NCI-H526 (cell line): ENCODE data around the gene RSAD1.
"Not testable (repeated sequence)": the region's sequence is repeated elsewhere in the genome, so short reads cannot be mapped to it uniquely, and the experiment has no call there.

Experiments used
- DNase-seq, 2 experiments: peaks; one replicate each; lab custom pipeline; 2025; lab: John Stamatoyannopoulos, UW

The RSAD1 gene

DNA sequence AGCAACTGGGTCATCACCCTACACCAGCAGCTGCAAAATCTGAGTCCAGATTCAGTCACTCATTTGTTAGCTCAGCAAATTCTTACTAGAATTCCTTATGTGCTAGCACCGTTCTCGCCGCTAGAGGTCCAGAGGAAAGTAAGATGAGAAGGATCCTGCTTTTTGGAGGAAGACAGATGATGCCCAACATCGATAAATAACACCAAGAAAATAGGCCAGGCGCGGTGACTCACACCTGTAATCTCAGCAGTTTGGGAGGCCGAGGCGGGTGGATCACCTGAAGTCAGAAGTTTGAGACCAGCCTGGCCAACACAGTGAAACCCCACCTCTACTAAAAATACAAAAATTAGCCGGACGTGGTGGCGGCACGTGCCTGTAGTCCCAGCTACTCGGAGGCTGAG, 5.9 kb upstream of the RSAD1 start:
- DNase-seq, result not testable (repeated sequence)

DNA sequence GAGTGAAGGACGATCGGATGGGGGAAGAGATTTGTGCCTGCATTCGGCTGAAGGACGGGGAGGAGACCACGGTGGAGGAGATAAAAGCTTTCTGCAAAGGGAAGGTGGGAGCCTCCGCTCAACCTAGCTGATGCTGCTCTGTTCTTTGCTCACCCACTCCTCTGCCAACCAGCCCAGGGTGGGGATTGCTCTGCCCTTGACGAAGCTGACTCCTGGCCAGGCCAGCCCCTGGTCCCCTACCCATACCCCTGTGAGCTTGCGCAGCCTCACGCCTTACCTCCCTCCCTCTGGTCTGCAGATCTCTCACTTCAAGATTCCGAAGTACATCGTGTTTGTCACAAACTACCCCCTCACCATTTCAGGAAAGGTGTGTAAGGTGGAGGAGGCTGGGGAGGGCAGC, 4.8 kb upstream of the RSAD1 start:
- DNase-seq, result no peak

DNA sequence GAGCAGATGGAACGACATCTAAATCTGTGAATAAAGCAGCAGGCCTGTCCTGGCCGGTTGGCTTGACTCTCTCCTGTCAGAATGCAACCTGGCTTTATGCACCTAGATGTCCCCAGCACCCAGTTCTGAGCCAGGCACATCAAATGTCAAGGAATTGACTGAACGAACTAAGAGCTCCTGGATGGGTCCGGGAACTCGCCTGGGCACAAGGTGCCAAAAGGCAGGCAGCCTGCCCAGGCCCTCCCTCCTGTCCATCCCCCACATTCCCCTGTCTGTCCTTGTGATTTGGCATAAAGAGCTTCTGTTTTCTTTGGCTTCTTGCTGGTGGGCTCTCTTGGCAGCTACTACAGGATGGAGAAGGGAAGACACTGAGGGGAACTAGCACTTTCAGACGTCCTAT, 4.1 kb upstream of the RSAD1 start:
- no peak for DNase-seq

DNA sequence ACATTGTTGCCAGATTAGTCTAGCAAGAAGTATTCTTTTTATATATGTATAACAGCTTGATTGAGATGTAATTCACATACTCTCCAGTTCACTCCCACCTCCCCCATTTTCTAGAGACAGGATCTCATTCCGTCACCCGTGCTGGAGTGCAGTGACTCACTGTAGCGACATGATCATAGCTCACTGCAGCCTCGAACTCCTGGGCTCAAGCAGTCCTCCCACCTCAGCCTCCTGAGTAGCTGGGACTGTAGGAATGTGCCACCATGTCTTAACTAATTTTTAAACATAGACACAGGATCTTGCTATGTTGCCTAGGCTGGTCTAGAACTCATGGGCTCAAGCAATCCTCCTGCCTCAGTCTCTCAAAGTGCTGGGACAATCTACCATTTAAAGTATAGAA, 3.3 kb upstream of the RSAD1 start:
- DNase-seq, result no peak

DNA sequence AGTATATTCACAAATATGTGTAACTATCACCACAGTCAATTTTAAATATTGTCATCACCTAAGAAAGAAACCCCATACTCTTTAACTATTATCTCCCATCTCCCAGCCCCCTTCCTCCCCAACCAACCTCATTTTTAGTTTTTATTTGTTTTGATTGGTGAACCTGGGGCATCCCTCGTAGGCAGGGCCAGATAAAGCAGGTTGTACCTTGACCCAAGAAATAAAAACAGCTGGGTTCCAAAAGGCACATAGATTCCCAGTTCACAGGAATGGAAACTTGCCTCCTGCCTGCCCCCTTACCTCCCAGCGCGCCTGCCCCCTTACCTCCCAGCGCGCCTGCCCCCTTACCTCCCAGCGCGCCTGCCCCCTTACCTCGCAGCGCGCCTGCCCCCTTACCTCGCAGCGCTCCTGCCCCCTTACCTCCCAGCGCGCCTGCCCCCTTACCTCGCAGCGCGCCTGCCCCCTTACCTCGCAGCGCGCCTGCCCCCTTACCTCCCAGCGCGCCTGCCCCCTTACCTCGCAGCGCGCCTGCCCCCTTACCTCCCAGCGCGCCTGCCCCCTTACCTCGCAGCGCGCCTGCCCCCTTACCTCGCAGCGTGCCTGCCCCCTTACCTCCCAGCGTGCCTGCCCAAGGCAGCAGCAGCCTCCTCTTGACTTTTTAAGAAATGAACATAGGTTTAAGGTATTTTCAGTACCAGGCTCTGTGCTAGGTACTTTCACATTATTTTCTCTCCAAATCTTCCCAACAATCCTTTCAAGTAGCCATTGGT, 2.7 kb upstream of the RSAD1 start:
- DNase-seq, result not testable (repeated sequence)

DNA sequence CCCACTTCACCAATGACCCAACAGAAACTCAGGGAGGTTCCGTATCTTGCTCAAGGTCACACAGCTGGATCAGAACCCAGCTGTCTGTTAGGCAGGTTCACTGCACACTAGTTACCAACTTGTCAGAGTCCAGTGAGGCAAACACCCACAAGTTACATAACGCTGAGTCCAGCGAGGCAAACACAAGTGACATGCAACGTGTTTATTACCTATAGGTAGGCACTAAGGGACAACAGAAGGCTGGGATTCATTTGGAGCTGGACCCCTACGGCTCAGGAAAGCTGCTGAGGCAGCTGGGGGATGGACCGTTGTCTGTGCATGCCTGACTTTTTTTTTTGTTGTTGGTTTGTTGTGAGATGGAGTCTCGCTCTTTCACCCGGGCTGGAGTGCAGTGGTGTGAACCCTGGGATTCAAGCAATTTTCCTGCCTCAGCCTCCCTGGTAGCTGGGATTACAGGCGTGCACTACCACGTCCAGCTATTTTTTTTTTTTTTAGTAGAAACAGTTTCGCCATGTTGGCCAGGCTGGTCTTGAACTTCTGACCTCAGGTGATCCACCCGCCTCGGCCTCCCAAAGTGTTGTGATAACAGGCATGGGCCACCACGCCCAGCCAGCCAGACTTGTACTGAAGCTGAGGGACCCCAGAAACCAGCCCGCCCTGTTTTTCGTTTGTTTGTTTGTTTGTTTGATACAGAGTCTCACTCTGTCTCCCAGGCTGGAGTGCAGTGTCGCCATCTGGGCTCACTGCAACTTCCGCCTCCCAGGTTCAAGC, 1.9 kb upstream of the RSAD1 start:
- no peak for DNase-seq

DNA sequence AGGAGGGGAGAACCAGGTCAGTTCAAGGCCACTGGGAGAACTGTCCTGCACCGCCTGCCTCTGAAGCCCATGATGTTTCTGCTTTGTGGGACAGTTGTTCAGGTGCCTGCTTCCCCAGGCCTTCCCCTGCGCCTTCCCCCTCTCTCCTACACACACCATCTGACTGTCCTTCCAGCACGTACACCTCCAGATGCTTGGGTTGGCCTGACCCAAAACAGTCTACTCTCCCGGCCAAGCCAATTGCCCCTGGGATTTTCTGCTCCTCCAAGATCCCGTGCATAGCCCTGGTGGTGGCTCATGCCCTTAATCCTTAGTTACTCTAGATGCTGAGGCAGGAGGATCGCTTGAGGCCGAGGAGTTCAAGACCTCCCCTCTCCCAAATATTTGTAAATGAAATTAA, 684 bp upstream of the RSAD1 start:
- no peak for DNase-seq

DNA sequence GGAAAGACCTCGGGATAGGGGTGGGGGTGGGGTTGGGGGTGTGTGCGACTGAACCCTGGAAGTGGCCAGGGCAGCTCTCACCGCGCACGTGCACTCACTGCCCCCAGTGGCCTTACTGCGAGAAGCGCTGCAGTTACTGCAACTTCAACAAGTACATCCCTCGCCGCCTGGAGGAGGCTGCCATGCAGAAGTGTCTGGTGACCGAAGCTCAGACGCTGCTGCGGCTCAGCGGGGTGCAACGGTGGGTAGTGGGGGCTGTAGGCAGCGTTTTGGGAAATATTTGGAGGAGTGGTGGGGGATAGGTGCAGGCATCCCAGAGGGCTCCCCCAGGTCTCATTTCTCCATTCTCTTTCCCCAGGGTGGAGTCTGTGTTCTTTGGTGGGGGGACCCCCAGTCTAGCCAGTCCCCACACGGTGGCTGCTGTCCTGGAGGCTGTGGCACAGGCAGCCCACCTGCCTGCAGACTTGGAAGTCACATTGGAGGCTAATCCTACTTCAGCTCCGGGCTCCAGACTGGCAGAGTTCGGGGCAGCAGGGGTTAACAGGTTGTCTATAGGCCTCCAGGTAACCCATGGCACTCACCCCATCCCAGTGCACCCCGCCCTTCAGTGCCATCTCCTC, 972 bp downstream of the RSAD1 start:
- peak; percentile 81 to 92 for DNase-seq

DNA sequence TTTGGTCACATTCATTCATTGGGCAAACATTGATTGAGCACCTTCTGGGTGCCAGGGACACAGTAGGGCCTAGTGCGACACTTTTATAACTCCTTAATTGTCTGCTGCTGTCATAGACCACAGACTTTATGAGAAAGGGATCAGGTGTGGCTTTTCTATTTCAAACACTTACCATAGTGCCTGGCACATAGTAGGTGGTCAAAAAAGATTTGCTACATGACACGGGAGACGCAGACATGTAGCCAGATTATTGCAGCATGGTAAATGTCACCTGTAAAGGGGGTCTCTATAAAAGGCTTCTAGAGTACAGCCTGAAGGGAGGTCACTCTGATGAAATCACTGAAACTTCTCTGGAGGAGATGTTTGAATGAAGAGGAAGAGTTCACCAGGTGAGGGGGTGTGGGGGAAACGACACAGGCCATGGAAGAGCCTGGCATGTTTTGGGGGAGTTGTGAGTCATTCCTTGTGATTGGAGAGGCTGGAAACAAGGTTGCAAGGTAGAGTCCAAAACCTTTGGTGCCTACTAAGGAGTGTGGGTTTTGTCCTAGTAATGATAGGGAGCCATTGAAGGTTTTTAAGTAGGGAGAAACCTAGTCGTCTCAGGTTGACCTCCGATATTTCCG, 1.6 kb downstream of the RSAD1 start:
- DNase-seq, result no peak

DNA sequence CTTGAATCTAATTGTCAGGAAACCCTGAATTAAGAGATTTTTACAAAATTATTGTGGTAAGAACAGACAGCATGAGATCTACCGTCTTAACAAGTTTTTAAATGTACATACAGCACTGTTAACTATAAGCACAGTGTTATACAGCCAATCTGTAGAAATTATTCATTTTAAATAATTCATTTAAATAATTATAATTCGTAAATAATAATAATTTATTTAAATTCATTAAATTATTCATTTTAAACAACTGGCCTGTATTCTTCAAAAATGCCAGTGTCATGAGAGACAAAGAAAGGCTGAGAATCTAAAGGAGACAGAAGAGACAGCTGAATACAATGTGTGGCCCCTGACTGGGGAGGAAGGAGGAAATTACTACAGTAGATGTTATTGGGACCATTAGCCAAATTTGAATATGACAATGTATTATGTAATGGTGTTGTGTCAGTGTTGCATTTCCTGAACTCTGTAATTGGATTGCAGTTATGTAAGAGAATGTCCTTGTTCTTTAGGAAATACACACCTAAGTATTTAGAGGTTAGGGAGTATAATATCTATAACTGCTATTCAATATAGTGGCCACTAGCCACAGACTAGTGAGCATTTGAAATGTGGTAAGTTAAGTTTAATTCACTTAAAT, 2.3 kb downstream of the RSAD1 start:
- DNase-seq, result no peak

DNA sequence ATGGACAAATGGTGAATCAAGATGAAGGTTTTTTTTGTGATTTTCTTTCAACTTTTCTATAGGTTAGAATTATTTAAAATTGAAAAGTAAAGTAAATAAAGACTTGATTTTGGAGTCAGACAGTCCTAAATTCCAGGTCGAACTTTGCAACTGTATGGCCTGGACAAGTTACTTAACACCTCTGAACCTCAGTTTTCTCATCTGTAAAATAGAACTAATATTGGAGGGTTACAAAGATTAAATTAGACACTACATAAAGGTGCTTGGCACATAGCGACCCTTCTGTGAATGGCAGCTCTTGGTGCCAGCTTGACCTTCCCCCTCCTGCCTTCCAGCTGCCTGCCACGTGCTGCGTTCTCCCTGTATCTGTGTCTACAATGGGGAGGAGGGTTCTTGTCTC, 3.0 kb downstream of the RSAD1 start:
- no peak for DNase-seq

DNA sequence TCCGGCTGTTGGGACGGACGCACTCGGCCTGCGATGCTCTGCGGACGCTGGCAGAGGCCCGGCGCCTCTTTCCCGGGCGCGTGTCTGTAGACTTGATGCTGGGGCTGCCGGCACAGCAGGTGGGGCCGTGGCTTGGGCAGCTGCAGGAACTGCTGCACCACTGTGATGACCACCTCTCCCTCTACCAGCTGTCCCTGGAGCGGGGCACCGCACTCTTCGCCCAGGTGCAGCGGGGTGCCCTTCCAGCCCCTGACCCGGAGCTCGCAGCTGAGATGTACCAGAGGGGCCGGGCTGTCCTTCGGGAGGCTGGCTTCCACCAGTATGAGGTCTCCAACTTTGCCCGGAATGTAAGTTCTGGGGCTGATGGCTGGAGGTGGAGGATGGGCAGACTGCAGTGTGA, 3.5 kb downstream of the RSAD1 start:
- DNase-seq, result no peak

DNA sequence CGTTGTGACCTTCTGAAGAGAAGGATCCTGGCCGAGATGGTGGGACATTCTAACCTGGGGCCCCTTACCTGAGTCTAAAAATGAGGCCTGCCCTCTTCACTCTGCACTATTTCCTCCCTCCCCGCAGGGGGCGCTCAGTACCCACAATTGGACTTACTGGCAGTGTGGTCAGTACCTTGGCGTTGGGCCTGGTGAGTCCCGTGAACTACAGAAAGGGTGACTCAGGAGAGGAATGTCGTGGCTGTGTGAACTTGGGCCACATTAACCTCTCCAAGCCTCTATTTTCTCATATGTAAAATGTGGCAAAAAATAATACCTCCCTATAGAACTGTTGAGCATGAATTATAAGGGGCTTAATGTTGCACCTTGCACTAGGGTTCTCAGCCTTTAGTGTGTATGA, 3.9 kb downstream of the RSAD1 start:
- peak; percentile 72 to 87 for DNase-seq

DNA sequence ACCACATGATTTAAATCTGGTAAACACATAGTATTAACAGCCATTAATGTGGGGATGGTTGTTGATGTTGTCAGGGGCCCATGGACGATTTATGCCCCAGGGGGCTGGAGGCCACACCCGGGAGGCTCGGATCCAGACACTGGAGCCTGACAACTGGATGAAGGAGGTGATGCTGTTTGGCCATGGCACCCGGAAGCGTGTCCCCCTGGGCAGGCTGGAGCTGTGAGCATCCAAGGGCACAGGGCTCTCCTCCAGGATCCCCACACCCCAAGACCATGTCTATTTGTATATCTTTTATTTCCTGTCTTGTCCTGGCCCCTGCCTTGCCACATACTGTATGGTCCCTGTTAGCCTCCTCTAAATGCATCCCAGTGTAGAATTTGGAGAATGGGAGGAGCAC, 4.6 kb downstream of the RSAD1 start:
- DNase-seq, result no peak

DNA sequence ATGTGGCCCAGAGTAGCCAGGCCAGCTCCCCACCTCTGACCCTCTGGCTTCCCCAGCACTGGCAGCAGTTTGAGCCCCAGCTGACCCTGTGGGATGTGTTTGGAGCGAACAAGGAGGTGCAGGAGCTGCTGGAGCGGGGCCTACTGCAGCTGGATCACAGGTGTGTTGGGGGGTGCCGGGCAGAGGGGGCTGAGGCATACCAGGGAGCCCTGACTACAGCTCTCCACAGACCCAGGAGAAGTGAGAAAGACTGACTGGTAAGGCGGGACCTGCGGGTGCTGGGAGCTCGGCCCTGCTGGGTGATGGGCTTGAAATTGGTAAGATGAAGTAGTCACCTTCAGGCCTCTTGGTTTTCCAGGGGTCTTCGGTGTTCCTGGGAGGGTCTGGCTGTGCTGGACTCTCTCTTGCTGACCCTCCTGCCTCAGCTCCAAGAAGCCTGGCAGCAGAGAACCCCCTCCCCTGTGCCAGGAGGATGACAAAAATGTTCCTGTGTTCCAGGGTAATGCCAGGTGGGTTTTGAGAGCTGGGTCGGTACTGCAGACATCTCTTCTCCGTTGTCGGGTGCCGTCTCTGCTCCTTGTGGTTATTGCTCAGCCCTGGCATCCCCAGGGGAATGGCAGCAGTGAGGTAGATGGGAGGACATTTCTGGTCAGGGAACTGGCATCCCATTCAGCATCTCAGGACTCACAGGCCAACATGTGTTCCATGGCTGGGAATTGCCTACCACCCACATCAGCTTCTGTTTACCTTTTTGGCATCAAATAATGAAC, 5.9 kb downstream of the RSAD1 start:
- no peak for DNase-seq

DNA sequence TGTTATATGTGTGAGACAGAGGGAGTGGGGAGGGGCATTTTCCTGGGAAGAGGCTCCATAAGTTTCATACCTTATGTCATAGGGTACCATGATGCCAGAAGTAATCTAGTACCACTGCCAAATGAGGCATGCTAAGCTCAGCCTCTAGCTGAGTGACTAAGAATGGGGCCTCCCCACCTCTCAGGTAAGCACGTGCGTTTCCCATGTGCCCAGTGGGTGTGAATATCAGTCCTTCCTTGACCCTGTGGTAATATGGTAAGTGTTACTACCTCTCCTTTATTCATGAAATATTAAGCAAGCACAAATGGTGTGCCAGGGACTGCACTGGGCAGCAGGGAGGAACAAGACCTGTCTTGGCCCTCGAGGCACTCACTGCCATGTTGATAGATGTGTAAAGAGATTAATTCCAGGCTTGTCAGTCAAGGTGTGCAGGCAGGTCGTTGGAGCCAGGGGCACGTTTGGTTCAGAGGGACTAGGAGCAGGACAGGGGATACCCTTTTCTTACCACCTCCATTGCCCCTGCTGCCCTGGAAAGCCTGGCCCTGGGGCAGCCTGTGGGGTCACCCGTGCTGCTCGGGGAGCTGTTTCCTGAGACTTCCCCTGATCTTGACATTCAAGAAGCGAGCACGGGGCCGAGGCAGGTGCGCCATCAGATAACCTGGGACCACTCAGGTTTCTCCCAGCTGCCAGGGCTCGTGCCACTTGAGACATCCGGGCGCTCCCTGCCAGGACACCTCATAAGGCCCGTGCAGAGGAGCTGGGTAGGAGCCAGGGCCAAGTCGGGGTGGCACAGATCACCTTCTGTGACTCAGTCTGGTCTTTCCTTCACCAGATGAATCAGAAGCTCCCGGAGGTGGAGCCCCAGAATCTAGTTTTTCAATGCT, 8.8 kb downstream of the RSAD1 start:
- DNase-seq, result no peak

DNA sequence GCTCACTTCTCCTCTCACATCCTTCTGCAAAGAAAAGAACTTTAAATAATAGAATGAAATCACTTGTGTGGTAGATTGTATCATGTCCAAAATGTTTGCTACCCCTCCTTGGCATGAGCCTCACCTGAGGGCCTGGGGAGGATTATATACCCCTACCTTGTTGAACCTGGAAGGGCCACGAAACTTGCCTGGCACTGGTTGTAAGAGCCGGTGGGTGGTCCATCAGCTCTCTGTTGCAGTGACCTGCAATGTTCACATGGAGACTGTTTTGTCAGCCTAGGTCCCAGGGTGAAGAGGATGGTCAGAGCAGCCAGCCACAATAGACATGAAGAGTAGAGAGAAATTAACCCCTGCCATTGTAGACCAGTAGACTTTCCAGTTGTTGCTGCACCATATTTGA, 10.2 kb downstream of the RSAD1 start:
- DNase-seq, result no peak

DNA sequence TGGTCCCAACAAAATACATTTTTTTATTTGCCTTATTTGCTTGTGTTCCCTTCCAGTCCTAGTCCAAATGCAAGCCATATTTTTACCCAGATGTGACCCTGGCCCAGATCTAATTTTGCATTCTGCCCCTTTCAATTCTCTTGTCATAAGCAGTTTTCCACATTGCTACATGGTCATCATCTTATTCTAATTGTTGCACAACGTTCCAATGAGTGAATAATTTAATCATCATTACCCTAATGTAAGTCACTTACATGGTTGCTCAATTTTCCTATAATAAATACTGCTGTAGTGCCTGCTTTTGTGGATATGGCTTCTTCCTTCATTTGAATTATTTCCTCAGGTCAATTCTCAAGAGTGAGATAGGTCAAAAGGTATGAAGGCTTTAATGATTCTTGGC, 12.8 kb downstream of the RSAD1 start:
- DNase-seq, result no peak

DNA sequence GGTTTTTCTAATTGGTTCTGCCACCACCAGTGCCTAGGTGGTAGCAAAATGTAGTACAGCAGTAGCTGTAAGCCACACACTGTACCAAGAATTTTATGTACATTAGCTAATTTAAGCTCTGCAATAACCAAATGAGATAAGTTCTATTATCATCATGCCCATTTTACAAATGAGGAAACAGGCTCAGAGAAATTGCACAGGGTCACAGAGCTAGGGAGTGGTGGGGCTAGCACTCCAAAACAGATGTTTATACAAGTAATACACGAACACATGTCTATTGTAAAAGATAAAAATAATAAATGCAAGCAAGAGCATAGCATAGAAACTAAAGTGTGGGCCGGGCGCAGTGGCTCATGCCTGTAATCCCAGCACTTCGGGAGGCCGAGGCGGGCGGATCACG, 13.6 kb downstream of the RSAD1 start:
- DNase-seq, result no peak

DNA sequence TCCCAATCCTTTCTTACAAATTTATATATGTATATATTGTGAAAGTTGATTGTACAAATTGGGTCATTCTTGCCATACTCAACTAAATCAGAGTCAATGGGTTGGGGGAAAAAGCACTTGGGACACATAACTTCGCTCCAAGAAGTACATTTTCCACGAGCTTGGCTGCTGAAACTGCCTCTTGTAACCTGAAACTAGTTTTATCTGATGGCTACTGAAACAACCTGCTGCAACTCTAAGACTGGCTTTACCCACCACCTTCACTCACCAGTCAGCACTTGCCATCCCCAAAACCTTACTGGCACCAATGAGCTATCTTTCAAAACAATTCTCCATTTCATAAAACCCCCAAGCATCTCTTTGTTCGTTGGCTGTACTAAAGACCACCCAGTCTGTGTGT, 15.1 kb downstream of the RSAD1 start:
- DNase-seq, result no peak
